GM12874 (cell line): ENCODE results near the gene MMP24.

ENCODE experiments used
- TF ChIP-seq, protein P1 (sequence below): IDR thresholded peaks from 2 replicates; pipeline ENCODE4 v1.5.1; 2011; ENCODE audit warnings: low read depth, mild to moderate bottlenecking, control low read depth, low read length, moderate library complexity; ENCODE audit not compliant: insufficient read depth

The MMP24 gene

GRCh38 chr20:35304956-35305355, 78.5 kb downstream of the MMP24 start:
- TF ChIP-seq, protein P1, sequence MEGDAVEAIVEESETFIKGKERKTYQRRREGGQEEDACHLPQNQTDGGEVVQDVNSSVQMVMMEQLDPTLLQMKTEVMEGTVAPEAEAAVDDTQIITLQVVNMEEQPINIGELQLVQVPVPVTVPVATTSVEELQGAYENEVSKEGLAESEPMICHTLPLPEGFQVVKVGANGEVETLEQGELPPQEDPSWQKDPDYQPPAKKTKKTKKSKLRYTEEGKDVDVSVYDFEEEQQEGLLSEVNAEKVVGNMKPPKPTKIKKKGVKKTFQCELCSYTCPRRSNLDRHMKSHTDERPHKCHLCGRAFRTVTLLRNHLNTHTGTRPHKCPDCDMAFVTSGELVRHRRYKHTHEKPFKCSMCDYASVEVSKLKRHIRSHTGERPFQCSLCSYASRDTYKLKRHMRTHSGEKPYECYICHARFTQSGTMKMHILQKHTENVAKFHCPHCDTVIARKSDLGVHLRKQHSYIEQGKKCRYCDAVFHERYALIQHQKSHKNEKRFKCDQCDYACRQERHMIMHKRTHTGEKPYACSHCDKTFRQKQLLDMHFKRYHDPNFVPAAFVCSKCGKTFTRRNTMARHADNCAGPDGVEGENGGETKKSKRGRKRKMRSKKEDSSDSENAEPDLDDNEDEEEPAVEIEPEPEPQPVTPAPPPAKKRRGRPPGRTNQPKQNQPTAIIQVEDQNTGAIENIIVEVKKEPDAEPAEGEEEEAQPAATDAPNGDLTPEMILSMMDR: no peak

DNA sequence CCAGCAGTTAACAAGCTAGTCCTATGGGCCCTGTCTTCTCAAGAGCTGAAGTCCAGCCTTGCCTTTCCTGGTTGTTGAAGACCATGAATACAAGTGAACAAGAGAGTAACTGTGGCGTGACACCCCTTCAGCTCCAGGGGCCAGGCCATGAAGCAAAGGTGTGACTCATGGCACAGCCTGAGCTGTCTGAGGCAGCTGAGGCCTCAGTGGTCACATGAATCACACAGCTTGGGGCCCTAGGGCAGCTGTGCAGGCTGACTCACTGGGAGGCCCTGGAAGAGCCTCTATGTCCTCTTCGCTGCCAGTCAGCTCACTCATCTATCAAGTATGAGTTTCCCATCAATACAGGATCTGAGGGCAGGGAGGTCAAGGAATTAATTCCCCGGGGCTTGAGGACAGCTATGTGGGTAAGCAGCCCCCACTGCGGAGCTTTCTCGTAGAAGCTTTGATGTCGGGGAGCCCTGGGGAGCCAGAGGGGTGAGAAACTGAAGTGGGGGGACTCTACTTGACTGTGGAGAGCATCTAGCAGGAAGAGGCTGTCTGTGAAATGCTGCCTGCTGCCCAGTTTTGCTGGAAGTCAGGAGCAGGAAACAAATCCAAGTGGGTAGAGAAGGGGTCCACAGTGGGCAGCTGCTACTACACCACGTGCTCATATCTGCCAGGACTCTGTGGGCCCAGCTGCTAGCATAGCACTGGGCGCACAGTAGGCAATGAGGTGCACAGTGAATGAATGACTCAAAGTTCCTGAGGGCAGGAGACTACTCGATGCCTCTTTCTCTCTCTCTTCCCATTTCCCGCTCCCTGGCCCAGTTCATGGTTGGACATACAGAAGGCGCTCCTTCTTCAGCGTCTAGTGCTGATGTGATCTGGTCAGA, 79.4 kb downstream of the MMP24 start:
- TF ChIP-seq, protein P1: no peak

DNA sequence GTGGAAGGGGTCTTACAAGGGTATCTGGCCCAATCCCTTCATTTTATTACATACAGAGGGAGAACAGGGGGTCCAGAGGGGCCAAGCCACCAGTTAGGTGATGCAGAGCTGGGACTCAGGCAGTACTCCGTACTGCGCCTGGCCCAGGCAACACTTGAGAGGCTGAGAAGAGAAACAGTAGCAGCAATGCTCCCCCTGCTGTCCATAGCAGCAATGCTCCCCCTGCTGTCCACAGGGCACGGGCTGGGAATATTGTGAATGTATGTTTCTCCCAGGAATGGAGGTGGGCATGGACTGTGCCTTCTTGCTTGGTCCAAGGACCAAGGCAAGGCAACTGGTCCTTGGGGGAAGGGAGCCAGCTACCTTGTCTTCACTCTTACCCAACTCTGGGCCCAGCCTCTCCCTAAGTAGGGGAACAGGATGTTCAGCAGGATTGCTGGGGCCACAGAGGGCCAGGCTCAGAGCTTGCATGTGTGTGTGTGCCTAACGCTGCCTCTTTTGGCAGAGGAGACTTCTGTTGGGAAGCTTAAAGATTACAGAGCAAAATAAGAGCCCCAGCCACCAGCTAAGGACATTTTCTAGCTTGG, 80.5 kb downstream of the MMP24 start:
- TF ChIP-seq, protein P1: peak; percentile 65

GRCh38 chr20:35307666-35308653, 81.5 kb downstream of the MMP24 start:
- TF ChIP-seq, protein P1: no peak

GRCh38 chr20:35311409-35311808, 84.9 kb downstream of the MMP24 start:
- TF ChIP-seq, protein P1: no peak

DNA sequence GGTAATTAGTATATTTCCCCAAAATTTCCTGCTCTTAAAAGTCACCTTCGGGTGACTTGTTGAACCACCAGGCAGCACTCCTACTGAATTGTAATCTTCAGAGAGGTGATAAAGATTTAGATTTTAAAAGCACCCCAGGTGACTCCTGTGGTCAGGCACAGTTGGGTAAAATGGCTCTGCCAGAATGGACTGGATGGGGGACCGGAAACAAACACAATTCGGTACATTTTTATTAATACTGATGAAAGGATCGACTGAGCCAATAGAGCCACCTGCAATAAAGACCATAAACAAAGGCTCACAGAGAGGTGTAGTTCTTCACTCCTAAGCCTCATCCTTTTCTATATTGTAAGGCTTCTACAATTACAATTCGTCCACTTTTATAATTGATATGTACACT, 85.3 kb downstream of the MMP24 start:
- TF ChIP-seq, protein P1: no peak

- TF ChIP-seq, protein P1: no peak
Observed at GRCh38 chr20:35312318-35312717, 85.8 kb downstream of the MMP24 start.
